Neural cell (in vitro differentiated cells): ENCODE measurements around the gene FOCAD. TPM values are rescaled to one million over a fixed set of nuclear protein-coding genes. Genes with fewer than 3 reads are reported as not detected.

Experiments used
- H2AFZ ChIP-seq: fragments of 200-600, 300-800 bp; sonication (generic), shearing (Covaris generic); 2 replicates; pipeline ENCODE4 v1.6.0; 2014; ENCODE audit warnings: low read depth, mild to moderate bottlenecking, antibody characterized with exemption, low read length, moderate library complexity
- H3F3A ChIP-seq: fragments of 200-600 bp; shearing (Covaris generic); 2 replicates; pipeline ENCODE4 v1.6.1; 2016; ENCODE audit warnings: mild to moderate bottlenecking, moderate library complexity, mixed read lengths, antibody characterized with exemption, low read length; ENCODE audit not compliant: insufficient read depth, poor library complexity, severe bottlenecking
- H3K27ac ChIP-seq: fragments of 200-600, 300-800 bp; sonication (generic), shearing (Covaris generic); 2 replicates; pipeline ENCODE4 v1.5.1; 2014; ENCODE audit warnings: mild to moderate bottlenecking, low read length, moderate library complexity
- H3K27me3 ChIP-seq: fragments of 300-800, 200-600 bp; sonication (generic), shearing (Covaris generic); 2 replicates; pipeline ENCODE4 v1.6.0; 2014; ENCODE audit warnings: mild to moderate bottlenecking, low read depth, low read length, moderate library complexity; ENCODE audit not compliant: insufficient read depth
- H3K36me3 ChIP-seq: fragments of 300-800, 200-600 bp; sonication (generic), shearing (Covaris generic); 2 replicates; pipeline ENCODE4 v1.5.1; 2014; ENCODE audit warnings: mild to moderate bottlenecking, antibody characterized with exemption, low read length, moderate library complexity; ENCODE audit not compliant: insufficient read depth
- H3K4me2 ChIP-seq: fragments of 300-800, 200-600 bp; sonication (generic), shearing (Covaris generic); 2 replicates; pipeline ENCODE4 v1.6.0; 2014; ENCODE audit warnings: mild to moderate bottlenecking, low read length
- H3K4me3 ChIP-seq: fragments of 300-800, 200-600 bp; sonication (generic), shearing (Covaris generic); 2 replicates; pipeline ENCODE4 v1.5.1; 2014; ENCODE audit warnings: mild to moderate bottlenecking, low read length, moderate library complexity
- H3K79me2 ChIP-seq: fragments of 200-600 bp; shearing (Covaris generic); replicated peaks from 2 replicates; pipeline ENCODE4 v1.6.0; 2014; ENCODE audit warnings: mild to moderate bottlenecking, low read length, moderate library complexity; ENCODE audit not compliant: insufficient read depth
- H3K9ac ChIP-seq: fragments of 300-800, 200-600 bp; sonication (generic), shearing (Covaris generic); 2 replicates; pipeline ENCODE4 v1.6.1; 2016; ENCODE audit warnings: mild to moderate bottlenecking, low read length, mixed read lengths
- H3K9me2 ChIP-seq: fragments of 200-600 bp; shearing (Covaris generic); 2 replicates; pipeline ENCODE4 v1.6.1; 2016; ENCODE audit warnings: mild to moderate bottlenecking, low read length, mixed read lengths; ENCODE audit not compliant: insufficient read depth
- H3K9me3 ChIP-seq: fragments of 200-600, 300-800 bp; sonication (generic), shearing (Covaris generic); 2 replicates; pipeline ENCODE4 v1.6.1; 2016; ENCODE audit warnings: mild to moderate bottlenecking, mixed run types, low read length, moderate library complexity, mixed read lengths
- H4K20me1 ChIP-seq: fragments of 200-600 bp; shearing (Covaris generic); 2 replicates; pipeline ENCODE4 v1.6.1; 2016; ENCODE audit warnings: mild to moderate bottlenecking, mixed run types; ENCODE audit not compliant: insufficient read depth
- EP300 ChIP-seq: fragments of 450-650 bp; conservative IDR thresholded peaks from 2 replicates; pipeline ENCODE4 v1.6.1; 2014; ENCODE audit warnings: antibody characterized with exemption, mild to moderate bottlenecking, moderate library complexity; ENCODE audit not compliant: poor library complexity, severe bottlenecking
- EZH2 ChIP-seq: fragments of 200-600, 300-800 bp; shearing (Covaris generic), sonication (generic); IDR thresholded peaks from 2 replicates; pipeline ENCODE4 v1.6.1; 2014; ENCODE audit warnings: antibody characterized with exemption, low read length, borderline replicate concordance, mild to moderate bottlenecking; ENCODE audit not compliant: insufficient read depth, poor library complexity, severe bottlenecking
- MXI1 ChIP-seq: fragments of 450-650 bp; conservative IDR thresholded peaks from 2 replicates; pipeline ENCODE4 v1.6.1; 2014; ENCODE audit warnings: antibody characterized with exemption, mild to moderate bottlenecking; ENCODE audit not compliant: poor library complexity, severe bottlenecking
- POLR2AphosphoS5 ChIP-seq: IDR thresholded peaks from 2 replicates; pipeline ENCODE4 v1.6.1; 2012
- RAD21 ChIP-seq: fragments of 450-650 bp; conservative IDR thresholded peaks from 2 replicates; pipeline ENCODE4 v1.6.1; 2014; ENCODE audit warnings: antibody characterized with exemption, mild to moderate bottlenecking, moderate library complexity
- SMC3 ChIP-seq: fragments of 450-650 bp; conservative IDR thresholded peaks from 2 replicates; pipeline ENCODE4 v1.6.1; 2014; ENCODE audit warnings: antibody characterized with exemption, mild to moderate bottlenecking, moderate library complexity; ENCODE audit not compliant: poor library complexity
- TAF1 ChIP-seq: IDR thresholded peaks from 2 replicates; pipeline ENCODE4 v1.6.1; 2012; ENCODE audit warnings: low read depth
- polyA plus RNA-seq: library from polyadenylated mRNA; depleted of rRNA; stranded (reverse); fragments of >200 nt; gene quantifications from 2 replicates; pipeline ENCODE4 v1.2.3, GENCODE V29; 2014
- TF ChIP-seq, protein P1 (sequence below): fragments of 450-650 bp; IDR thresholded peaks from 2 replicates; pipeline ENCODE4 v1.5.1; 2014; ENCODE audit warnings: antibody characterized with exemption, mild to moderate bottlenecking, moderate library complexity; ENCODE audit not compliant: poor library complexity, severe bottlenecking
- TF ChIP-seq, protein P2 (sequence below): IDR thresholded peaks from 2 replicates; pipeline ENCODE4 v1.6.1; 2012; ENCODE audit warnings: borderline replicate concordance

FOCAD gene
- polyA plus RNA-seq, 1 donor from 2014 or later = 23.5 TPM

DNA sequence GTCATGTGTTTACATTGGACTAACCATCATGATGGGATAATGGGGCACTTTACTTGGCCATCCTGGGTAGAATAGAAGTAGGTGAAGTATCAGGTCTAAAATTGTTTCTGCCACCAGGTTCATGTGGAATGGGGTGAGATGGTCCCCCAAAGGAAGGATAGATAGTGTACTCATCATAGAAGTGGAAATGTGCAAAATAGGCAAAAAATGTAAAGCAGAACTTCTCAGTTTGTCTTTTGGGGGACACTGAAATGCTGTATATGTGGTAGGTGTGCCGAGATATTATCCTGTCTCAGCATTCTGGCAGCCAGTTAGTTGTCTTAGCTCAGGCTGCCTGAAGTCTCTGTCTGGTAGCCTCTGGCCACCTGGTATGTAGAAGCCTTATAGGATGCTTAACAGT lies 107.6 kb downstream of the FOCAD start:
- H3K9me3 ChIP-seq = no peaks in the 10 kb centered on the region
- no peak overlapping the region for H3K9ac ChIP-seq
- H3K4me3 ChIP-seq = no peak overlapping the region
- no peak overlapping the region for H3K27ac ChIP-seq
- H3F3A ChIP-seq = no peaks in the 10 kb centered on the region
- no peak overlapping the region for H2AFZ ChIP-seq
- H3K79me2 ChIP-seq = no peaks in the 10 kb centered on the region
- H3K9me2 ChIP-seq = no peaks in the 10 kb centered on the region
- no peaks in the 10 kb centered on the region for H3K27me3 ChIP-seq
- no peak for TF ChIP-seq TAF1
- no peak for TF ChIP-seq SMC3
- TF ChIP-seq, protein P1, sequence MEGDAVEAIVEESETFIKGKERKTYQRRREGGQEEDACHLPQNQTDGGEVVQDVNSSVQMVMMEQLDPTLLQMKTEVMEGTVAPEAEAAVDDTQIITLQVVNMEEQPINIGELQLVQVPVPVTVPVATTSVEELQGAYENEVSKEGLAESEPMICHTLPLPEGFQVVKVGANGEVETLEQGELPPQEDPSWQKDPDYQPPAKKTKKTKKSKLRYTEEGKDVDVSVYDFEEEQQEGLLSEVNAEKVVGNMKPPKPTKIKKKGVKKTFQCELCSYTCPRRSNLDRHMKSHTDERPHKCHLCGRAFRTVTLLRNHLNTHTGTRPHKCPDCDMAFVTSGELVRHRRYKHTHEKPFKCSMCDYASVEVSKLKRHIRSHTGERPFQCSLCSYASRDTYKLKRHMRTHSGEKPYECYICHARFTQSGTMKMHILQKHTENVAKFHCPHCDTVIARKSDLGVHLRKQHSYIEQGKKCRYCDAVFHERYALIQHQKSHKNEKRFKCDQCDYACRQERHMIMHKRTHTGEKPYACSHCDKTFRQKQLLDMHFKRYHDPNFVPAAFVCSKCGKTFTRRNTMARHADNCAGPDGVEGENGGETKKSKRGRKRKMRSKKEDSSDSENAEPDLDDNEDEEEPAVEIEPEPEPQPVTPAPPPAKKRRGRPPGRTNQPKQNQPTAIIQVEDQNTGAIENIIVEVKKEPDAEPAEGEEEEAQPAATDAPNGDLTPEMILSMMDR = no peak
- TF ChIP-seq RAD21 = no peak
- TF ChIP-seq POLR2AphosphoS5 = no peak
- TF ChIP-seq EP300 = no peak
- no peak for TF ChIP-seq EZH2
- TF ChIP-seq, protein P2, sequence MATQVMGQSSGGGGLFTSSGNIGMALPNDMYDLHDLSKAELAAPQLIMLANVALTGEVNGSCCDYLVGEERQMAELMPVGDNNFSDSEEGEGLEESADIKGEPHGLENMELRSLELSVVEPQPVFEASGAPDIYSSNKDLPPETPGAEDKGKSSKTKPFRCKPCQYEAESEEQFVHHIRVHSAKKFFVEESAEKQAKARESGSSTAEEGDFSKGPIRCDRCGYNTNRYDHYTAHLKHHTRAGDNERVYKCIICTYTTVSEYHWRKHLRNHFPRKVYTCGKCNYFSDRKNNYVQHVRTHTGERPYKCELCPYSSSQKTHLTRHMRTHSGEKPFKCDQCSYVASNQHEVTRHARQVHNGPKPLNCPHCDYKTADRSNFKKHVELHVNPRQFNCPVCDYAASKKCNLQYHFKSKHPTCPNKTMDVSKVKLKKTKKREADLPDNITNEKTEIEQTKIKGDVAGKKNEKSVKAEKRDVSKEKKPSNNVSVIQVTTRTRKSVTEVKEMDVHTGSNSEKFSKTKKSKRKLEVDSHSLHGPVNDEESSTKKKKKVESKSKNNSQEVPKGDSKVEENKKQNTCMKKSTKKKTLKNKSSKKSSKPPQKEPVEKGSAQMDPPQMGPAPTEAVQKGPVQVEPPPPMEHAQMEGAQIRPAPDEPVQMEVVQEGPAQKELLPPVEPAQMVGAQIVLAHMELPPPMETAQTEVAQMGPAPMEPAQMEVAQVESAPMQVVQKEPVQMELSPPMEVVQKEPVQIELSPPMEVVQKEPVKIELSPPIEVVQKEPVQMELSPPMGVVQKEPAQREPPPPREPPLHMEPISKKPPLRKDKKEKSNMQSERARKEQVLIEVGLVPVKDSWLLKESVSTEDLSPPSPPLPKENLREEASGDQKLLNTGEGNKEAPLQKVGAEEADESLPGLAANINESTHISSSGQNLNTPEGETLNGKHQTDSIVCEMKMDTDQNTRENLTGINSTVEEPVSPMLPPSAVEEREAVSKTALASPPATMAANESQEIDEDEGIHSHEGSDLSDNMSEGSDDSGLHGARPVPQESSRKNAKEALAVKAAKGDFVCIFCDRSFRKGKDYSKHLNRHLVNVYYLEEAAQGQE = no peak
- TF ChIP-seq MXI1 = no peak
- no peaks in the 10 kb centered on the region for H4K20me1 ChIP-seq
- H3K4me2 ChIP-seq = no peak overlapping the region
- H3K36me3 ChIP-seq = peaks cover 3% of the 10 kb centered on the region

DNA sequence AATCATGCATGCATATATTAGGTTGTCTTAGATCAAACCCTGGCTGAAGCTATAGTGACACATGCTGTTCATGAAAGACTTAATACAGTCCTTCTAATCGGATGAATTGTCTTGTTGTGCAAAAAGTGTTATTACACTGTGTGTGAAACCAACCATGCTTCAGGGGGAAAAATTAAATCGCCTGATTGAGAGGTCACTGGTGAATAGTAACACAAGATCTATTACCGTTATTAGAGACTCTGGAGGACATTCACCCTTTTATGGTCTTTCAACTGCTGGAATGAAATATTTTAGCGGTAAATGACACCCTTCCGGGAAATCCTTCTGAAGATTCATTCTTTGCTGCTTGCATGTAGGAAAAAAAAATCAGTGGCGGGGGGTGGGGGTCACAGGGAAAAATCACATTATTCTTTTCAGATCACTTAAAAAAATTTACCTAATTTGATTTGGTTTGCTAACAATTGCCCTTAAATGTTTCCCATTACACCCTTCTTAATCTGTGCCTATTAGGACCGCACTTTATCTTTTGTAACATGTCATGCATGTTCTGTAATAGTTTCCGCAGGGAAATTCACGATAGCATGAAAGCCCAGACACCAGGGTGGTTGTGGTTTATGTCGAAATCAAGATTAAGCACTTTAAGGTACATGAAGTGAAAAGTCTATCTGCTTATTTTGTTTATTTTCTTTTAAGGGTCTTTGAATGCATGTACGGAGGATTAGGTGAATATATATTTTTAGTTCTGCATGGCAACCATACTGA lies 120.6 kb downstream of the FOCAD start:
- Histone ChIP-seq H3K4me3 (peak overlapping the region; percentile 51), H3K27me3 (no peaks in the 10 kb centered on the region), H2AFZ (peak overlapping the region; percentile 67), H3K4me2 (peak overlapping the region; percentile 94), H3K9me2 (no peaks in the 10 kb centered on the region), H3K27ac (peak overlapping the region; percentile 98), H3K9me3 (no peaks in the 10 kb centered on the region), H3K79me2 (no peaks in the 10 kb centered on the region), H3F3A (peaks cover 5% of the 10 kb centered on the region), H3K36me3 (no peaks in the 10 kb centered on the region), H4K20me1 (no peaks in the 10 kb centered on the region), H3K9ac (peak overlapping the region; percentile 72)
- TF ChIP-seq RAD21 = peak; percentile 30
- TF ChIP-seq EZH2 = no peak
